Activated B cell treated with CpG ODN at 0.5 μM for 24 hours (primary cell): ENCODE data around the gene NRCAM. TPM values are rescaled to one million over a fixed set of nuclear protein-coding genes. Genes with fewer than 3 reads are reported as not detected.
A peak's percentile ranks its signal among the peaks of the same experiment; 100 is the strongest.

Experiments
- ATAC-seq: fragments of 200-7000 bp; cut with Tn5 transposase; one replicate; pipeline ENCODE4 v1.10.0; 2021; ENCODE audit warnings: low read depth, mild to moderate bottlenecking, moderate library complexity
- CTCF ChIA-PET: fragments of 350-600 bp; sonication (Branson Sonifier 250); formaldehyde crosslinking; loops from one replicate; lab custom pipeline; 2021; ENCODE audit warnings: antibody characterized with exemption; lab: Charles Lee
- POLR2A ChIA-PET: fragments of 350-600 bp; sonication (Branson Sonifier 250); formaldehyde crosslinking; loops from one replicate; lab custom pipeline; 2021; ENCODE audit warnings: antibody characterized with exemption; lab: Charles Lee
- DNase-seq: peaks from one replicate; pipeline ENCODE4 v3.0.0; 2022
- H3K27ac Mint-ChIP-seq: one replicate; pipeline ENCODE4 v1.8.0; 2020; ENCODE audit warnings: mixed read lengths
- H3K27me3 Mint-ChIP-seq: one replicate; pipeline ENCODE4 v1.8.0; 2021; ENCODE audit warnings: mixed read lengths
- H3K36me3 Mint-ChIP-seq: one replicate; pipeline ENCODE4 v1.8.0; 2021; ENCODE audit warnings: low read depth, mixed read lengths
- H3K4me1 Mint-ChIP-seq: one replicate; pipeline ENCODE4 v1.8.0; 2021; ENCODE audit warnings: mixed read lengths
- H3K4me3 Mint-ChIP-seq: one replicate; pipeline ENCODE4 v1.8.0; 2020; ENCODE audit warnings: mild to moderate bottlenecking, mixed read lengths
- H3K9me3 Mint-ChIP-seq: one replicate; pipeline ENCODE4 v1.8.0; 2020; ENCODE audit warnings: mixed read lengths
- intact Hi-C: fragments of 100-400 bp; cut with micrococcal nuclease; formaldehyde crosslinking; loops from one replicate; pipeline ENCODE4 v1.15.1; 2024
- total RNA-seq: library from RNA; stranded (reverse); gene quantifications from 2 replicates; pipeline ENCODE4 v1.2.3, GENCODE V29; 2022
- TF ChIP-seq, protein P1 (sequence below): fragments of 200-600 bp; IDR thresholded peaks from one replicate; pipeline ENCODE4 v1.8.0; 2022; ENCODE audit warnings: antibody characterized with exemption, mild to moderate bottlenecking

NRCAM gene
- total RNA-seq, 1 donor from 2014 or later: 2.2 TPM

- H3K27me3 Mint-ChIP-seq: peaks cover 22% of the 10 kb centered on the region
- H3K4me3 Mint-ChIP-seq: peak overlapping the region; percentile 25
- POLR2A ChIA-PET: no interaction called here
- H3K4me1 Mint-ChIP-seq: peaks cover 67% of the 10 kb centered on the region
- H3K27ac Mint-ChIP-seq: no peak overlapping the region
- no peaks in the 10 kb centered on the region for H3K9me3 Mint-ChIP-seq
- H3K36me3 Mint-ChIP-seq: no peaks in the 10 kb centered on the region
- DNase-seq (no peak), ATAC-seq (no peak)
- TF ChIP-seq, protein P1, sequence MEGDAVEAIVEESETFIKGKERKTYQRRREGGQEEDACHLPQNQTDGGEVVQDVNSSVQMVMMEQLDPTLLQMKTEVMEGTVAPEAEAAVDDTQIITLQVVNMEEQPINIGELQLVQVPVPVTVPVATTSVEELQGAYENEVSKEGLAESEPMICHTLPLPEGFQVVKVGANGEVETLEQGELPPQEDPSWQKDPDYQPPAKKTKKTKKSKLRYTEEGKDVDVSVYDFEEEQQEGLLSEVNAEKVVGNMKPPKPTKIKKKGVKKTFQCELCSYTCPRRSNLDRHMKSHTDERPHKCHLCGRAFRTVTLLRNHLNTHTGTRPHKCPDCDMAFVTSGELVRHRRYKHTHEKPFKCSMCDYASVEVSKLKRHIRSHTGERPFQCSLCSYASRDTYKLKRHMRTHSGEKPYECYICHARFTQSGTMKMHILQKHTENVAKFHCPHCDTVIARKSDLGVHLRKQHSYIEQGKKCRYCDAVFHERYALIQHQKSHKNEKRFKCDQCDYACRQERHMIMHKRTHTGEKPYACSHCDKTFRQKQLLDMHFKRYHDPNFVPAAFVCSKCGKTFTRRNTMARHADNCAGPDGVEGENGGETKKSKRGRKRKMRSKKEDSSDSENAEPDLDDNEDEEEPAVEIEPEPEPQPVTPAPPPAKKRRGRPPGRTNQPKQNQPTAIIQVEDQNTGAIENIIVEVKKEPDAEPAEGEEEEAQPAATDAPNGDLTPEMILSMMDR: no peak
- CTCF ChIA-PET: interaction anchor here (1.0 kb wide), 1 partner anchor 34 kb away, joined by 3 read pairs; no protein-coding TSS in a partner anchor
- intact Hi-C loops: loop anchor here (5.0 kb wide), 1 partner anchor 92 kb away; no protein-coding TSS in a partner anchor
These were observed 37.3 kb downstream of the NRCAM start for GRCh38 chr7:108418946-108419345.

GRCh38 chr7:108417926-108418325 is 38.3 kb downstream of the NRCAM start:
- Mint-ChIP-seq H3K4me3 (no peak overlapping the region), H3K4me1 (peaks cover 70% of the 10 kb centered on the region), H3K36me3 (peaks cover 5% of the 10 kb centered on the region), H3K9me3 (peaks cover 6% of the 10 kb centered on the region), H3K27me3 (peaks cover 15% of the 10 kb centered on the region), H3K27ac (no peak overlapping the region)
- TF ChIP-seq, protein P1: no peak
- intact Hi-C loops: loop anchor here (2.0 to 5.0 kb wide), 2 partner anchors 35 to 91 kb away; no protein-coding TSS in a partner anchor
- ChIA-PET CTCF (no interaction called here), POLR2A (no interaction called here)
- DNase-seq (no peak), ATAC-seq (no peak)

GRCh38 chr7:108417144-108417543 is 39.1 kb downstream of the NRCAM start:
- ChIA-PET POLR2A (no interaction called here), CTCF (no interaction called here)
- intact Hi-C loops: loop anchor here (2.0 to 5.0 kb wide), 2 partner anchors 36 to 90 kb away; no protein-coding TSS in a partner anchor
- H3K4me3 Mint-ChIP-seq: no peak overlapping the region
- no peak for ATAC-seq
- DNase-seq: no peak
- H3K9me3 Mint-ChIP-seq: peaks cover 11% of the 10 kb centered on the region
- TF ChIP-seq, protein P1: no peak
- H3K4me1 Mint-ChIP-seq: peaks cover 72% of the 10 kb centered on the region
- peaks cover 5% of the 10 kb centered on the region for H3K36me3 Mint-ChIP-seq
- peaks cover 12% of the 10 kb centered on the region for H3K27me3 Mint-ChIP-seq
- H3K27ac Mint-ChIP-seq: peak overlapping the region; percentile 84

- ChIA-PET POLR2A (interaction anchor here (1.0 kb wide), 2 partner anchors 27 to 51 kb away, joined by 3 read pairs; no protein-coding TSS in a partner anchor), CTCF (no interaction called here)
- TF ChIP-seq, protein P1: no peak
- Mint-ChIP-seq H3K9me3 (peaks cover 11% of the 10 kb centered on the region), H3K36me3 (peaks cover 5% of the 10 kb centered on the region), H3K27me3 (peaks cover 9% of the 10 kb centered on the region), H3K4me1 (peaks cover 70% of the 10 kb centered on the region), H3K4me3 (peak overlapping the region; percentile 72), H3K27ac (peak overlapping the region; percentile 84)
- no peak for DNase-seq
- peak; percentile 75 for ATAC-seq
- intact Hi-C loops: loop anchor here (2.0 to 5.0 kb wide), 2 partner anchors 37 to 89 kb away; no protein-coding TSS in a partner anchor
These were observed 40.3 kb downstream of the NRCAM start for GRCh38 chr7:108415821-108416536.

DNA sequence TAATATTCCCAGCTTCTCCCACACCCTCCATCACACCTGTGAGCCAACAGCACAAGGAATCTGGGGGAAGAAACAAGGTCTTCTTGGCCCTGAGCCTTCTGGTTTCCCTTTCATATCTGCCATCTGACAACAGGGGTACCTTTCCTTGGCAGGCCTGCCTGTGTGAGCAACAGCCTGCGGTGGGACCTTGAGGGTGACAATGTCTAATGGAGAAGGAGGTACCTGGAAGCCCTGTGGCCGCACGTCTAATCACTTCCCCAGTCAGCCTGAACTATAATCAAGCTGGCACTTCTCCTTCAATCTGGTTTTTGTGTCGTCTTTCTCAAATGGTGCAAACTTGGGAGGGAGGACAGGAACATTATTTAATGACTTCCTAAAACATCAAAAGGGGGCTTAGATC is 41.2 kb downstream of the NRCAM start:
- H3K4me3 Mint-ChIP-seq: peak overlapping the region; percentile 12
- DNase-seq (no peak), ATAC-seq (no peak)
- H3K9me3 Mint-ChIP-seq: peaks cover 11% of the 10 kb centered on the region
- peak overlapping the region; percentile 84 for H3K27ac Mint-ChIP-seq
- H3K36me3 Mint-ChIP-seq: peaks cover 5% of the 10 kb centered on the region
- ChIA-PET POLR2A (interaction anchor here (1.0 kb wide), 1 partner anchor 28 kb away, joined by 3 read pairs; no protein-coding TSS in a partner anchor), CTCF (no interaction called here)
- intact Hi-C loops: loop anchor here (5.0 kb wide), 1 partner anchor 88 kb away; no protein-coding TSS in a partner anchor
- H3K27me3 Mint-ChIP-seq: peaks cover under 1% of the 10 kb centered on the region
- H3K4me1 Mint-ChIP-seq: peaks cover 62% of the 10 kb centered on the region
- TF ChIP-seq, protein P1: no peak
